Mesenchymal stem cell (in vitro differentiated cells and primary cell): Measurements from ENCODE around the gene ETFA.

Experiments used
- DNase-seq: peaks from one replicate; pipeline ENCODE4 v3.0.0-alpha.2; 2013
- H2AFZ ChIP-seq: one replicate; pipeline ENCODE4 v1.6.1; 2013; ENCODE audit warnings: low read depth, mild to moderate bottlenecking, control low read depth, inconsistent platforms, low read length, moderate library complexity
- H2AK5ac ChIP-seq: 2 replicates; pipeline ENCODE4 v1.6.1; 2013; ENCODE audit warnings: low read length, moderate library complexity, mild to moderate bottlenecking, inconsistent platforms; ENCODE audit not compliant: severe bottlenecking
- H2BK120ac ChIP-seq: one replicate; pipeline ENCODE4 v1.6.1; 2013; ENCODE audit warnings: low read depth, mild to moderate bottlenecking, inconsistent platforms, low read length, moderate library complexity
- H2BK12ac ChIP-seq, 2 experiments: one replicate each; pipeline ENCODE4 v1.6.1; 2013; ENCODE audit warnings: inconsistent platforms in 2 of 2, low read length in 2 of 2, mild to moderate bottlenecking in 2 of 2, moderate library complexity in 2 of 2, control low read depth in 1 of 2
- H2BK15ac ChIP-seq: one replicate; pipeline ENCODE4 v1.6.1; 2013; ENCODE audit warnings: mild to moderate bottlenecking, low read depth, inconsistent platforms; ENCODE audit not compliant: poor library complexity, severe bottlenecking
- H2BK5ac ChIP-seq: 2 replicates; pipeline ENCODE4 v1.6.1; 2013; ENCODE audit warnings: low read depth, mild to moderate bottlenecking, low read length, control low read depth, inconsistent platforms; ENCODE audit not compliant: poor library complexity, severe bottlenecking
- H3K14ac ChIP-seq, 2 experiments: one replicate each; pipeline ENCODE4 v1.6.1; 2013; ENCODE audit warnings: inconsistent platforms in 2 of 2, low read length in 2 of 2, control low read depth in 1 of 2, mild to moderate bottlenecking in 1 of 2, moderate library complexity in 1 of 2
- H3K18ac ChIP-seq, 2 experiments: one replicate each; pipeline ENCODE4 v1.6.1; 2013; ENCODE audit warnings: inconsistent platforms in 2 of 2, low read length in 2 of 2, control low read depth in 1 of 2, low read depth in 1 of 2, mild to moderate bottlenecking in 1 of 2
- H3K23ac ChIP-seq, 2 experiments: one replicate each; pipeline ENCODE4 v1.6.1; 2013; ENCODE audit warnings: inconsistent platforms in 2 of 2, low read length in 2 of 2, mild to moderate bottlenecking in 2 of 2, moderate library complexity in 2 of 2, control low read depth in 1 of 2
- H3K27ac ChIP-seq: 2 replicates; pipeline ENCODE4 v1.5.1; 2013; ENCODE audit warnings: mild to moderate bottlenecking, moderate library complexity, low read length, control low read depth, inconsistent platforms; ENCODE audit not compliant: poor library complexity, severe bottlenecking
- H3K27me3 ChIP-seq, 2 experiments: 2 replicates each; pipeline versions ENCODE4 v1.6.1 to v1.7.0; 2013; ENCODE audit warnings: low read length in 2 of 2, mild to moderate bottlenecking in 2 of 2, moderate library complexity in 2 of 2, control low read depth in 1 of 2, inconsistent platforms in 1 of 2; ENCODE audit not compliant: control insufficient read depth in 1 of 2, insufficient read depth in 1 of 2
- H3K36me3 ChIP-seq, 2 experiments: 2 replicates each; pipeline versions ENCODE4 v1.6.1 to v1.7.0; 2013; ENCODE audit warnings: low read length in 2 of 2, control low read depth in 1 of 2, inconsistent platforms in 1 of 2, low read depth in 1 of 2, mild to moderate bottlenecking in 1 of 2; ENCODE audit not compliant: insufficient read depth in 2 of 2, control insufficient read depth in 1 of 2
- H3K4ac ChIP-seq, 2 experiments: one replicate each; pipeline ENCODE4 v1.6.1; 2013; ENCODE audit warnings: inconsistent platforms in 2 of 2, low read length in 2 of 2, mild to moderate bottlenecking in 2 of 2, moderate library complexity in 2 of 2, control low read depth in 1 of 2, low read depth in 1 of 2
- H3K4me1 ChIP-seq: 2 replicates; pipeline ENCODE4 v1.6.1; 2013; ENCODE audit warnings: low read depth, low read length, control low read depth; ENCODE audit not compliant: control insufficient read depth, insufficient read depth
- H3K4me2 ChIP-seq: 2 replicates; pipeline ENCODE4 v1.6.1; 2013; ENCODE audit warnings: low read length, mild to moderate bottlenecking, inconsistent platforms; ENCODE audit not compliant: poor library complexity, severe bottlenecking
- H3K4me3 ChIP-seq, 2 experiments: 2 replicates each; pipeline versions ENCODE4 v1.5.1 to v1.7.0; 2013; ENCODE audit warnings: low read length in 2 of 2, mild to moderate bottlenecking in 2 of 2, control low read depth in 1 of 2, low read depth in 1 of 2; ENCODE audit not compliant: insufficient read depth in 1 of 2
- H3K79me1 ChIP-seq: replicated peaks from 2 replicates; pipeline ENCODE4 v1.6.1; 2013; ENCODE audit warnings: mild to moderate bottlenecking, control low read depth, low read length, inconsistent platforms; ENCODE audit not compliant: poor library complexity, severe bottlenecking
- H3K9ac ChIP-seq: 2 replicates; pipeline ENCODE4 v1.7.0; 2013; ENCODE audit warnings: mild to moderate bottlenecking, low read length, moderate library complexity
- H3K9me3 ChIP-seq: 2 replicates; pipeline ENCODE4 v1.7.0; 2013; ENCODE audit warnings: mild to moderate bottlenecking, low read length; ENCODE audit not compliant: control insufficient read depth
- H4K8ac ChIP-seq: one replicate; pipeline ENCODE4 v1.6.1; 2013; ENCODE audit warnings: inconsistent platforms, mild to moderate bottlenecking, low read length, moderate library complexity
- H4K91ac ChIP-seq: one replicate; pipeline ENCODE4 v1.6.1; 2013; ENCODE audit warnings: mild to moderate bottlenecking, low read length, inconsistent platforms
- WGBS: methylation state at CpG from one replicate; pipeline ENCODE4 v1.1.7; 2013; ENCODE audit warnings: mixed read lengths; 5-methylcytosine and 5-hydroxymethylcytosine counted together

Gene ETFA

GRCh38 chr15:76347482-76348055 lies 36.3 kb upstream of the ETFA start:
- no peak overlapping the region for H3K23ac ChIP-seq
- no peak overlapping the region for H2AFZ ChIP-seq
- no peak overlapping the region for H3K4ac ChIP-seq
- H2BK12ac ChIP-seq, result no peak overlapping the region
- no peak overlapping the region for H3K14ac ChIP-seq
- H3K27me3 ChIP-seq, result peaks cover 45 to 53% of the 10 kb centered on the region in 2 experiments
- peak; percentile 34 for DNase-seq
- 14% methylated on average over 8 of the region's 13 CpGs for WGBS
- no peak overlapping the region for H4K91ac ChIP-seq
- no peak overlapping the region for H2AK5ac ChIP-seq
- H3K4me1 ChIP-seq, result peaks cover 21% of the 10 kb centered on the region
- H3K18ac ChIP-seq, result no peak overlapping the region
- H2BK15ac ChIP-seq, result no peak overlapping the region
- H2BK120ac ChIP-seq, result no peak overlapping the region
- H3K4me3 ChIP-seq, result peak overlapping the region in 1 of 2 experiments; percentile 54
- no peaks in the 10 kb centered on the region for H3K36me3 ChIP-seq
- H3K27ac ChIP-seq, result no peak overlapping the region
- H3K9ac ChIP-seq, result no peak overlapping the region
- peaks cover 1% of the 10 kb centered on the region for H3K79me1 ChIP-seq
- peak overlapping the region; percentile 100 for H3K4me2 ChIP-seq
- H2BK5ac ChIP-seq, result no peak overlapping the region
- no peak overlapping the region for H4K8ac ChIP-seq
- no peaks in the 10 kb centered on the region for H3K9me3 ChIP-seq

- peak overlapping the region; percentile 54 to 68 for H3K4me3 ChIP-seq
- no peak overlapping the region for H3K18ac ChIP-seq
- H4K91ac ChIP-seq, result no peak overlapping the region
- 1% methylated on average over 66 of the region's 74 CpGs for WGBS
- no peak overlapping the region for H2BK120ac ChIP-seq
- peak overlapping the region; percentile 18 for H3K9ac ChIP-seq
- no peak overlapping the region for H2BK12ac ChIP-seq
- DNase-seq, result peak; percentile 51
- no peaks in the 10 kb centered on the region for H3K9me3 ChIP-seq
- H2AK5ac ChIP-seq, result no peak overlapping the region
- H2AFZ ChIP-seq, result no peak overlapping the region
- peaks cover 49 to 60% of the 10 kb centered on the region in 2 experiments for H3K27me3 ChIP-seq
- peak overlapping the region in 1 of 2 experiments; percentile 69 for H3K23ac ChIP-seq
- H3K4me2 ChIP-seq, result peak overlapping the region; percentile 100
- H3K4ac ChIP-seq, result no peak overlapping the region
- H2BK15ac ChIP-seq, result peak overlapping the region; percentile 69
- H3K36me3 ChIP-seq, result no peaks in the 10 kb centered on the region
- peak overlapping the region in 1 of 2 experiments; percentile 32 for H3K14ac ChIP-seq
- peak overlapping the region; percentile 23 for H4K8ac ChIP-seq
- H3K27ac ChIP-seq, result no peak overlapping the region
- H3K79me1 ChIP-seq, result peaks cover 1% of the 10 kb centered on the region
- no peak overlapping the region for H2BK5ac ChIP-seq
- H3K4me1 ChIP-seq, result peaks cover 24% of the 10 kb centered on the region
These were observed 35.6 kb upstream of the ETFA start for GRCh38 chr15:76346669-76347481.

GRCh38 chr15:76345880-76346668 lies 34.8 kb upstream of the ETFA start:
- peak overlapping the region; percentile 18 for H3K9ac ChIP-seq
- DNase-seq, result no peak
- no peak overlapping the region for H2BK5ac ChIP-seq
- no peak overlapping the region for H3K14ac ChIP-seq
- no peaks in the 10 kb centered on the region for H3K36me3 ChIP-seq
- H4K8ac ChIP-seq, result peak overlapping the region; percentile 9
- no peak overlapping the region for H4K91ac ChIP-seq
- peaks cover 31% of the 10 kb centered on the region for H3K4me1 ChIP-seq
- H3K9me3 ChIP-seq, result no peaks in the 10 kb centered on the region
- no peak overlapping the region for H2BK12ac ChIP-seq
- no peak overlapping the region for H2AFZ ChIP-seq
- peaks cover 1% of the 10 kb centered on the region for H3K79me1 ChIP-seq
- H3K4me2 ChIP-seq, result peak overlapping the region; percentile 100
- H2AK5ac ChIP-seq, result no peak overlapping the region
- no peak overlapping the region for H2BK120ac ChIP-seq
- H2BK15ac ChIP-seq, result peak overlapping the region; percentile 69
- peak overlapping the region; percentile 32 to 41 for H3K23ac ChIP-seq
- peaks cover 57 to 67% of the 10 kb centered on the region in 2 experiments for H3K27me3 ChIP-seq
- no peak overlapping the region for H3K18ac ChIP-seq
- under 1% methylated on average over 52 of the region's 65 CpGs for whole genome bisulfite sequencing
- H3K4me3 ChIP-seq, result peak overlapping the region; percentile 51 to 68
- H3K27ac ChIP-seq, result no peak overlapping the region
- H3K4ac ChIP-seq, result no peak overlapping the region

GRCh38 chr15:76345583-76345879 lies 34.3 kb upstream of the ETFA start:
- no peak overlapping the region for H2BK12ac ChIP-seq
- no peak overlapping the region for H2BK5ac ChIP-seq
- H4K91ac ChIP-seq, result no peak overlapping the region
- H4K8ac ChIP-seq, result no peak overlapping the region
- H3K27ac ChIP-seq, result no peak overlapping the region
- H3K23ac ChIP-seq, result peak overlapping the region in 1 of 2 experiments; percentile 32
- H2BK120ac ChIP-seq, result no peak overlapping the region
- H2AFZ ChIP-seq, result no peak overlapping the region
- no peak overlapping the region for H3K4me3 ChIP-seq
- H3K79me1 ChIP-seq, result peaks cover 1% of the 10 kb centered on the region
- no peaks in the 10 kb centered on the region for H3K9me3 ChIP-seq
- no peak overlapping the region for H2BK15ac ChIP-seq
- peaks cover 36% of the 10 kb centered on the region for H3K4me1 ChIP-seq
- no peak overlapping the region for H3K4me2 ChIP-seq
- H3K18ac ChIP-seq, result no peak overlapping the region
- no peak overlapping the region for H3K9ac ChIP-seq
- no peak overlapping the region for H2AK5ac ChIP-seq
- no peak overlapping the region for H3K14ac ChIP-seq
- H3K36me3 ChIP-seq, result no peaks in the 10 kb centered on the region
- no peak for DNase-seq
- no peak overlapping the region for H3K4ac ChIP-seq
- peaks cover 62 to 73% of the 10 kb centered on the region in 2 experiments for H3K27me3 ChIP-seq
- 4% methylated on average over 7 of the region's 7 CpGs for WGBS
